GM12891 (cell line): ENCODE results near the gene ZNF555.

Source experiments
- DNase-seq: peaks from one replicate; pipeline ENCODE4 v3.0.0; 2011; ENCODE audit warnings: low spot score; ENCODE audit not compliant: insufficient read length
- FAIRE-seq: peaks from 2 replicates; lab custom pipeline; 2011; peaks lifted over from hg19 to GRCh38; lab: Jason Lieb, UNC
- PAX5 ChIP-seq: IDR thresholded peaks from 2 replicates; pipeline ENCODE4 v1.6.1; 2011; ENCODE audit warnings: low read length, moderate library complexity, mild to moderate bottlenecking; ENCODE audit not compliant: insufficient read depth, severe bottlenecking
- POLR2A ChIP-seq: IDR thresholded peaks from 2 replicates; pipeline ENCODE4 v1.6.1; 2011; ENCODE audit warnings: low read depth, low read length, control low read depth
- POLR2AphosphoS5 ChIP-seq: IDR thresholded peaks from 2 replicates; pipeline ENCODE4 v1.6.1; 2011; ENCODE audit warnings: low read depth, low read length, control low read depth
- POU2F2 ChIP-seq: IDR thresholded peaks from 2 replicates; pipeline ENCODE4 v1.6.1; 2011; ENCODE audit warnings: low read depth, mild to moderate bottlenecking, control low read depth, low read length, moderate library complexity
- SPI1 ChIP-seq: IDR thresholded peaks from 2 replicates; pipeline ENCODE4 v1.6.1; 2011; ENCODE audit warnings: low read depth, low read length, control low read depth
- TAF1 ChIP-seq: IDR thresholded peaks from 2 replicates; pipeline ENCODE4 v1.6.1; 2011; ENCODE audit warnings: low read depth, low read length, control low read depth

The ZNF555 gene

GRCh38 chr19:2848616-2849015 is 7.3 kb downstream of the ZNF555 start:
- TF ChIP-seq SPI1 (no peak), POU2F2 (no peak), TAF1 (no peak), POLR2A (no peak), POLR2AphosphoS5 (no peak), PAX5 (no peak)
- DNase-seq: no peak
- FAIRE-seq: no peak

DNA sequence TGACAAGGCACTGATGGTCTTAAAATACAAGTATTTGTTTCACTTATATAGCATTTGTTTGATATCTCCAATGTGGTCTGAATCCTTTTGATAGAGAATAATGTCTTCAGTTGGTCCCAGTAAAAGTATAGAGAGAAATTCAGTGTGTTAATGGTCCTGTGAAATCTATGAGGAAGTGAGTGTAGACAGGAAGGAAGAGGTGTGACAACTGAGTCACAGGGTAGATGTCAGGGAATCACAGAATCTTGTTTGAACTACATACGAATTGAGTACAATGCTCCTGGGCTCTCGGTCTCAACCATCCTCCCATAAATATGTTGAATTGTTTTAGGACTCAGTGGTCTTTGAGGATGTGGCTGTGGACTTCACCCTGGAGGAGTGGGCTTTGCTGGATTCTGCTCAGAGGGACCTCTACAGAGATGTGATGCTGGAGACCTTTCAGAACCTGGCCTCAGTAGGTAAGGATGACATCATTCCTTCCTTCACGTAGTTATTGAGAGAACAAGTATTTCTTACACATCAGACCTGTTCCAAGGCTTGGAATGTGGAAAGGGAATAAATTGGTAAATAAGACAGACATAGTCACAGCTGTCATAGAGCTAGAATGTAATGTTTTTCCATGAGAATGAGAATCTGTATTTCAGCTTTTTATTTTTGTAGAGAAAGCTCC is 9.1 kb downstream of the ZNF555 start:
- DNase-seq: no peak
- TF ChIP-seq POU2F2: no peak
- TF ChIP-seq POLR2AphosphoS5: no peak
- TF ChIP-seq TAF1: no peak
- no peak for TF ChIP-seq PAX5
- no peak for TF ChIP-seq SPI1
- no peak for TF ChIP-seq POLR2A
- FAIRE-seq: no peak

GRCh38 chr19:2852598-2852997 is 11.3 kb downstream of the ZNF555 start:
- TF ChIP-seq POU2F2 (no peak), SPI1 (no peak), TAF1 (no peak), PAX5 (no peak), POLR2A (no peak), POLR2AphosphoS5 (no peak)
- no peak for FAIRE-seq
- DNase-seq: no peak

- TF ChIP-seq POU2F2 (no peak), POLR2AphosphoS5 (no peak), SPI1 (no peak), PAX5 (no peak), POLR2A (no peak), TAF1 (no peak)
- DNase-seq (no peak), FAIRE-seq (no peak)
These were observed 11.8 kb downstream of the ZNF555 start for GRCh38 chr19:2853015-2853606.

DNA sequence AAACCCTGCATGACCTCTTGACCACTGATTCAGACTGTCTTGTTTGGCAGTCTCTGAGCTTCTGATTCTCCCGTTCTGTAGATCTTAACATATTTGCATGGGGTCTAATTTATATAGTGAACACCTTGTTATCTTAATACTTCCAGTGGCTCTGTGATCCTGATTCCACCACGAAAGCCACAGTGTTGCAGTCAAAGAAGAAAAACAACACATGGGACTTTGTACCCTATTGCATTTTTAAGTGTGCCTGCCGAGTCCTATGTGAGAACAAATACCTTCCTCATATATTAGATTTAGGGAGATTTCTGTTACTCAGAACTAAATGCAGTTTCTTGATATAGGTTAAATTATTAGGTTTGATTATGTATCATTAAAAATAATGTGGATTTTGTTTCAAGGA is 13.6 kb downstream of the ZNF555 start:
- DNase-seq (no peak), FAIRE-seq (no peak)
- TF ChIP-seq POU2F2 (no peak), SPI1 (no peak), POLR2AphosphoS5 (no peak), PAX5 (no peak)

DNA sequence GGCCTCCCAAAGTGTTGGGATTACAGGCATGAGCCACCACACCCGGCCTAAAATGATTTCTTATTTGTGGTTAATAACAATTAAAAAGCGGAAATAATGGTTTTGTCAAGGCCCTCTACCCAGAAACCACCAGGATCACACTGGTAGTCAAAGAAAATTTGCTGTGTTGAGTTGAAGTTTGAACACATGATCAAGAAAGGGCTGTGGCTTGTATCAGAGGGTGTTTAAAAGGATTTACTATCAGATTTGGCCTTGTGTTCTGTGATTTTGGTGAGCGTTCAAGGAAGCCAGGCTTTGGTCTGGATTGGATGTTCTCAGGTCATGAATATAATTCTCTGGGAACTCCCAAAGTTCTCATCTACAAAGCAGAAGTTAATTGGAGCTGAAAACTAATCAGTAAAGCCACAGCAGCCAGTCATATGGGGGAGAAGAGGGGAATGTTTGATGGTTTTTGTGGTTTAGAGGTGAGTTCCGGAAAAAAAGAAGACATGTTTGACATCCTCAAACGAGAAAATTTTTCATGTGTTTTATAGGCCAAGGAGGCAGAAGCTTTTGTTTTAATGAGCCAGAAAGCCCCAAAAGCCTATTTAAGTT is 15.3 kb downstream of the ZNF555 start:
- no peak for FAIRE-seq
- no peak for DNase-seq
- TF ChIP-seq POLR2A: no peak

DNA sequence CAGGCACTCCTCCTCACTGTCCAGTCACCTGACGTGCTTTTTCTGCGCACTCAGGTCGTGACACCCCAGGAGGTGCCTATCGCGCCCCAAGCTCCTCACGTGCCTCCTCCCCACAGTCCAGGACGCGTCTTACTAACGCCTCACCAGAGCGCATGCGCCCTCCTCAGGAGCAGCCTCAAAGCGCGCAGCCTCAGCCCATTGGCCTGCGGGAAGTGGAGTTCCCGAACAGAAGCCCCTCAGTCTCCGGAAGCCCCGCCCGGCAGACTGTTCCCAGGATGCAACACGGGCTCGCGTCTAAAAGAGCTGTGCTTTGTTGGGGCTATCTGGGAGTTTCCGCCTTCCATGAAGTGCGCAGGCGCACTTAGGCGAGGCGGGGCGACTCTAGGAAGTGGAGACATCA is 17.6 kb downstream of the ZNF555 start:
- no peak for FAIRE-seq

DNA sequence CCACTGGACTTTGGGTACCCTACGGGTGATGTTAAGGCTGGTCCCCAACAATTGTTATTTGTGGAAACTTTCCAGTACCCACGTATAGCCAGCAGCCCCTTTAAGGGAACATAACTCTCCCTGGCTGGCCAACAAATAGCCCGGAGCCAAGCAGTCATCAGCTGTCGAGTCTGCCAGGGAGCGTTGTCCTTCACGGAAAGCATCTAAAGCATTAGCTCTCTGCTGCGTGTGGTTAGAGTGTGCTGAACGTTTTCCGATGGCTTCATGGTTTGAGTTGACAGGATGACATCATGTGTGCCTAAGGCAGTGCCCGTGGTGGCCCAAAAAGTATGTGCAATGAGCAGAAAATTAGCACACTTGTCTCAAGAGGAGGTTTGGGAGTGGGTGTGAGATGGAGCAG is 22.5 kb downstream of the ZNF555 start:
- TF ChIP-seq PAX5 (no peak), SPI1 (no peak), TAF1 (no peak), POU2F2 (no peak), POLR2A (no peak), POLR2AphosphoS5 (no peak)
- no peak for DNase-seq
- FAIRE-seq: no peak

More for the DNA sequence above, 17.6 kb downstream of the ZNF555 start:
- no peak for DNase-seq
- no peak for TF ChIP-seq PAX5
- TF ChIP-seq POLR2AphosphoS5: no peak
- TF ChIP-seq TAF1: no peak
- TF ChIP-seq SPI1: no peak
- no peak for TF ChIP-seq POU2F2
- no peak for TF ChIP-seq POLR2A

- FAIRE-seq: no peak
- no peak for DNase-seq
- TF ChIP-seq SPI1: no peak
These were observed 24.2 kb downstream of the ZNF555 start for GRCh38 chr19:2865334-2866100.
